ENCODE data around the gene TAB2.

Gene TAB2

DNA sequence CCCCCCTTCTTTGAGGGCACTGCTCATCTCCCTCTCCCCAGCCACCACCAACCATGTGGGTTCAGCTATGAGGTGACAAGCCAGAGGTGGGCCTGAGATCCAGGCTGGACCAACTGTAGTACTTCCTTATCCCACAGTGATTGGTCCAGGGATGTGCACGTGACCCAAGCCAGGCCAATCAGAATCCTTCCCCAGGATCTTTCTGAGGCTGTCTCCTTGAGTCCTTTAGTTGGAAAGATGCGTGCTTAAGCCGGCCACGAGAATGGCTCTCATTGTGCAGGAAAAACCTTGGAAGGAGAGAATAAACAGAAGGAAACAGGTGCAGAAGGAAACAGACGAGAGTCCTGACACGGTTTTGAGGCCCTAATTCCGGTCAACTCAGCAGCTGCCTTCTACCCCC, 128.1 kb downstream of the TAB2 start:
- no peak for TF ChIP-seq ZNF341 (tag by site-specific recombination; IDR thresholded peaks at IDR 0.05; ENCODE audit: low read depth)
- H3K27ac ChIP-seq (ENCODE audit: extremely low read depth, low read depth, low read length), result no peak overlapping the region
- CTCF ChIA-PET, result interaction anchor here (0.6 to 1.7 kb wide), 4 partner anchors 13 to 874 kb away, joined by 3 to 4 read pairs (median 4); no protein-coding TSS in a partner anchor

DNA sequence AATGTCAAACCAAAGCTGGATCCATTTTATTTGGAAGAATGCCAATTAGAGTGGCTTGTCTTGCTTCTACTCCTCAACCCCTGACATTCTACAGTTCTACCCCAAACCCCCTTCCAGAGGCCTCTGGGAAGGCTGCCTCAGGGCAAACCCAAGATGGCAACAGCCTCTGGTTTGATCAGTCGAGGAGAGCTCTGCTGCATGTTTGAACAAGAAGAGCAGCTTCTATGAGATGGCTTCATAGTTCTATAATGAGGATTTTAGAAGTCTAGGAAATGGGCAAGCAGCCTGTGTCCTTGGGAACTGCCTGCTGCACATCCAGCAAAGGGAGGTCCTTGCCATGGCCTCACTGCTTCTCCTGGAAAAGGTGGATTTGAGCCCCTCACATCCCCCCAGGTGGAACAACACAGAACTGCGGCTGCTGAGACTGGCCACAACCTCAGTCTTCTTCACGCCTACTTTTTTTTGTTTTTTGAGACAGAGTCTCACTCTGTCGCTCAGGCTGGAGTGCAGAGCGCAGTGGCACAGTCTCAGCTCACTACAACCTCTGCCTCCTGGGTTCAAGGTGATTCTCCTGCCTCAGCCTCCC, 129.4 kb downstream of the TAB2 start:
- no peaks in the 10 kb centered on the region for H3K9me3 ChIP-seq (ENCODE audit: control insufficient read depth, insufficient read depth, low read depth, low read length)
- H3K4me1 ChIP-seq (ENCODE audit: control insufficient read depth, insufficient read depth, low read length), result no peaks in the 10 kb centered on the region
- H3K4me3 ChIP-seq (ENCODE audit: low read depth, low read length), result no peak overlapping the region
- ChIA-PET POLR2A (interaction anchor here (0.7 to 1.4 kb wide), 2 partner anchors 14 to 82 kb away, joined by 3 to 4 read pairs; no protein-coding TSS in a partner anchor), CTCF (interaction anchor here (0.6 to 1.7 kb wide), 4 partner anchors 14 to 179 kb away, joined by 3 to 4 read pairs (median 3); no protein-coding TSS in a partner anchor)
- no peaks in the 10 kb centered on the region for H3K36me3 ChIP-seq (ENCODE audit: control insufficient read depth in 2 of 2, insufficient read depth in 1 of 2, low read length in 2 of 2)
- H3K27ac ChIP-seq (ENCODE audit: extremely low read depth, low read depth, low read length), result no peak overlapping the region
- TF ChIP-seq KLF9 (tag by site-specific recombination; IDR thresholded peaks at IDR 0.05; ENCODE audit: low read depth), result no peak
- no peak for TF ChIP-seq YY2 (tag by site-specific recombination; IDR thresholded peaks at IDR 0.05)
- TF ChIP-seq EGR2 (tag by site-specific recombination; IDR thresholded peaks at IDR 0.05; ENCODE audit: low read depth), result no peak
- no peak for TF ChIP-seq GLI4 (tag by site-specific recombination; IDR thresholded peaks at IDR 0.05)
- no peak for TF ChIP-seq ZNF837 (tag by site-specific recombination; IDR thresholded peaks at IDR 0.05)
- TF ChIP-seq, protein P1, sequence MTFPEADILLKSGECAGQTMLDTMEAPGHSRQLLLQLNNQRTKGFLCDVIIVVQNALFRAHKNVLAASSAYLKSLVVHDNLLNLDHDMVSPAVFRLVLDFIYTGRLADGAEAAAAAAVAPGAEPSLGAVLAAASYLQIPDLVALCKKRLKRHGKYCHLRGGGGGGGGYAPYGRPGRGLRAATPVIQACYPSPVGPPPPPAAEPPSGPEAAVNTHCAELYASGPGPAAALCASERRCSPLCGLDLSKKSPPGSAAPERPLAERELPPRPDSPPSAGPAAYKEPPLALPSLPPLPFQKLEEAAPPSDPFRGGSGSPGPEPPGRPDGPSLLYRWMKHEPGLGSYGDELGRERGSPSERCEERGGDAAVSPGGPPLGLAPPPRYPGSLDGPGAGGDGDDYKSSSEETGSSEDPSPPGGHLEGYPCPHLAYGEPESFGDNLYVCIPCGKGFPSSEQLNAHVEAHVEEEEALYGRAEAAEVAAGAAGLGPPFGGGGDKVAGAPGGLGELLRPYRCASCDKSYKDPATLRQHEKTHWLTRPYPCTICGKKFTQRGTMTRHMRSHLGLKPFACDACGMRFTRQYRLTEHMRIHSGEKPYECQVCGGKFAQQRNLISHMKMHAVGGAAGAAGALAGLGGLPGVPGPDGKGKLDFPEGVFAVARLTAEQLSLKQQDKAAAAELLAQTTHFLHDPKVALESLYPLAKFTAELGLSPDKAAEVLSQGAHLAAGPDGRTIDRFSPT (tag by site-specific recombination; IDR thresholded peaks at IDR 0.05), result no peak
- TF ChIP-seq ZBTB17 (tag by site-specific recombination; IDR thresholded peaks at IDR 0.05), result no peak
- TF ChIP-seq HOXC10 (CRISPR knock-in tag; IDR thresholded peaks at IDR 0.05), result no peak
- TF ChIP-seq YY1 (tag by site-specific recombination; IDR thresholded peaks at IDR 0.05), result no peak
- TF ChIP-seq ZFP37 (tag by site-specific recombination; IDR thresholded peaks at IDR 0.05), result no peak
- TF ChIP-seq, protein P2, sequence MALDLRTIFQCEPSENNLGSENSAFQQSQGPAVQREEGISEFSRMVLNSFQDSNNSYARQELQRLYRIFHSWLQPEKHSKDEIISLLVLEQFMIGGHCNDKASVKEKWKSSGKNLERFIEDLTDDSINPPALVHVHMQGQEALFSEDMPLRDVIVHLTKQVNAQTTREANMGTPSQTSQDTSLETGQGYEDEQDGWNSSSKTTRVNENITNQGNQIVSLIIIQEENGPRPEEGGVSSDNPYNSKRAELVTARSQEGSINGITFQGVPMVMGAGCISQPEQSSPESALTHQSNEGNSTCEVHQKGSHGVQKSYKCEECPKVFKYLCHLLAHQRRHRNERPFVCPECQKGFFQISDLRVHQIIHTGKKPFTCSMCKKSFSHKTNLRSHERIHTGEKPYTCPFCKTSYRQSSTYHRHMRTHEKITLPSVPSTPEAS (tag by site-specific recombination; IDR thresholded peaks at IDR 0.05), result no peak
- TF ChIP-seq, protein P3, sequence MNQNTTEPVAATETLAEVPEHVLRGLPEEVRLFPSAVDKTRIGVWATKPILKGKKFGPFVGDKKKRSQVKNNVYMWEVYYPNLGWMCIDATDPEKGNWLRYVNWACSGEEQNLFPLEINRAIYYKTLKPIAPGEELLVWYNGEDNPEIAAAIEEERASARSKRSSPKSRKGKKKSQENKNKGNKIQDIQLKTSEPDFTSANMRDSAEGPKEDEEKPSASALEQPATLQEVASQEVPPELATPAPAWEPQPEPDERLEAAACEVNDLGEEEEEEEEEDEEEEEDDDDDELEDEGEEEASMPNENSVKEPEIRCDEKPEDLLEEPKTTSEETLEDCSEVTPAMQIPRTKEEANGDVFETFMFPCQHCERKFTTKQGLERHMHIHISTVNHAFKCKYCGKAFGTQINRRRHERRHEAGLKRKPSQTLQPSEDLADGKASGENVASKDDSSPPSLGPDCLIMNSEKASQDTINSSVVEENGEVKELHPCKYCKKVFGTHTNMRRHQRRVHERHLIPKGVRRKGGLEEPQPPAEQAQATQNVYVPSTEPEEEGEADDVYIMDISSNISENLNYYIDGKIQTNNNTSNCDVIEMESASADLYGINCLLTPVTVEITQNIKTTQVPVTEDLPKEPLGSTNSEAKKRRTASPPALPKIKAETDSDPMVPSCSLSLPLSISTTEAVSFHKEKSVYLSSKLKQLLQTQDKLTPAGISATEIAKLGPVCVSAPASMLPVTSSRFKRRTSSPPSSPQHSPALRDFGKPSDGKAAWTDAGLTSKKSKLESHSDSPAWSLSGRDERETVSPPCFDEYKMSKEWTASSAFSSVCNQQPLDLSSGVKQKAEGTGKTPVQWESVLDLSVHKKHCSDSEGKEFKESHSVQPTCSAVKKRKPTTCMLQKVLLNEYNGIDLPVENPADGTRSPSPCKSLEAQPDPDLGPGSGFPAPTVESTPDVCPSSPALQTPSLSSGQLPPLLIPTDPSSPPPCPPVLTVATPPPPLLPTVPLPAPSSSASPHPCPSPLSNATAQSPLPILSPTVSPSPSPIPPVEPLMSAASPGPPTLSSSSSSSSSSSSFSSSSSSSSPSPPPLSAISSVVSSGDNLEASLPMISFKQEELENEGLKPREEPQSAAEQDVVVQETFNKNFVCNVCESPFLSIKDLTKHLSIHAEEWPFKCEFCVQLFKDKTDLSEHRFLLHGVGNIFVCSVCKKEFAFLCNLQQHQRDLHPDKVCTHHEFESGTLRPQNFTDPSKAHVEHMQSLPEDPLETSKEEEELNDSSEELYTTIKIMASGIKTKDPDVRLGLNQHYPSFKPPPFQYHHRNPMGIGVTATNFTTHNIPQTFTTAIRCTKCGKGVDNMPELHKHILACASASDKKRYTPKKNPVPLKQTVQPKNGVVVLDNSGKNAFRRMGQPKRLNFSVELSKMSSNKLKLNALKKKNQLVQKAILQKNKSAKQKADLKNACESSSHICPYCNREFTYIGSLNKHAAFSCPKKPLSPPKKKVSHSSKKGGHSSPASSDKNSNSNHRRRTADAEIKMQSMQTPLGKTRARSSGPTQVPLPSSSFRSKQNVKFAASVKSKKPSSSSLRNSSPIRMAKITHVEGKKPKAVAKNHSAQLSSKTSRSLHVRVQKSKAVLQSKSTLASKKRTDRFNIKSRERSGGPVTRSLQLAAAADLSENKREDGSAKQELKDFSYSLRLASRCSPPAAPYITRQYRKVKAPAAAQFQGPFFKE (tag by site-specific recombination; IDR thresholded peaks at IDR 0.05; ENCODE audit: borderline replicate concordance), result no peak
- TF ChIP-seq, protein P4, sequence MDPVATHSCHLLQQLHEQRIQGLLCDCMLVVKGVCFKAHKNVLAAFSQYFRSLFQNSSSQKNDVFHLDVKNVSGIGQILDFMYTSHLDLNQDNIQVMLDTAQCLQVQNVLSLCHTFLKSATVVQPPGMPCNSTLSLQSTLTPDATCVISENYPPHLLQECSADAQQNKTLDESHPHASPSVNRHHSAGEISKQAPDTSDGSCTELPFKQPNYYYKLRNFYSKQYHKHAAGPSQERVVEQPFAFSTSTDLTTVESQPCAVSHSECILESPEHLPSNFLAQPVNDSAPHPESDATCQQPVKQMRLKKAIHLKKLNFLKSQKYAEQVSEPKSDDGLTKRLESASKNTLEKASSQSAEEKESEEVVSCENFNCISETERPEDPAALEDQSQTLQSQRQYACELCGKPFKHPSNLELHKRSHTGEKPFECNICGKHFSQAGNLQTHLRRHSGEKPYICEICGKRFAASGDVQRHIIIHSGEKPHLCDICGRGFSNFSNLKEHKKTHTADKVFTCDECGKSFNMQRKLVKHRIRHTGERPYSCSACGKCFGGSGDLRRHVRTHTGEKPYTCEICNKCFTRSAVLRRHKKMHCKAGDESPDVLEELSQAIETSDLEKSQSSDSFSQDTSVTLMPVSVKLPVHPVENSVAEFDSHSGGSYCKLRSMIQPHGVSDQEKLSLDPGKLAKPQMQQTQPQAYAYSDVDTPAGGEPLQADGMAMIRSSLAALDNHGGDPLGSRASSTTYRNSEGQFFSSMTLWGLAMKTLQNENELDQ (tag by site-specific recombination; IDR thresholded peaks at IDR 0.05; ENCODE audit: low read depth), result no peak
- no peak for TF ChIP-seq ZNF23 (tag by site-specific recombination; IDR thresholded peaks at IDR 0.05; ENCODE audit: borderline replicate concordance)
- TF ChIP-seq, protein P5, sequence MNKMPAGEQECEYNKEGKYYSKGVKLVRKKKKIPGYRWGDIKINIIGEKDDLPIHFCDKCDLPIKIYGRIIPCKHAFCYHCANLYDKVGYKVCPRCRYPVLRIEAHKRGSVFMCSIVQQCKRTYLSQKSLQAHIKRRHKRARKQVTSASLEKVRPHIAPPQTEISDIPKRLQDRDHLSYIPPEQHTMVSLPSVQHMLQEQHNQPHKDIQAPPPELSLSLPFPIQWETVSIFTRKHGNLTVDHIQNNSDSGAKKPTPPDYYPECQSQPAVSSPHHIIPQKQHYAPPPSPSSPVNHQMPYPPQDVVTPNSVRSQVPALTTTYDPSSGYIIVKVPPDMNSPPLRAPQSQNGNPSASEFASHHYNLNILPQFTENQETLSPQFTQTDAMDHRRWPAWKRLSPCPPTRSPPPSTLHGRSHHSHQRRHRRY (tag by site-specific recombination; IDR thresholded peaks at IDR 0.05), result no peak
- TF ChIP-seq, protein P6, sequence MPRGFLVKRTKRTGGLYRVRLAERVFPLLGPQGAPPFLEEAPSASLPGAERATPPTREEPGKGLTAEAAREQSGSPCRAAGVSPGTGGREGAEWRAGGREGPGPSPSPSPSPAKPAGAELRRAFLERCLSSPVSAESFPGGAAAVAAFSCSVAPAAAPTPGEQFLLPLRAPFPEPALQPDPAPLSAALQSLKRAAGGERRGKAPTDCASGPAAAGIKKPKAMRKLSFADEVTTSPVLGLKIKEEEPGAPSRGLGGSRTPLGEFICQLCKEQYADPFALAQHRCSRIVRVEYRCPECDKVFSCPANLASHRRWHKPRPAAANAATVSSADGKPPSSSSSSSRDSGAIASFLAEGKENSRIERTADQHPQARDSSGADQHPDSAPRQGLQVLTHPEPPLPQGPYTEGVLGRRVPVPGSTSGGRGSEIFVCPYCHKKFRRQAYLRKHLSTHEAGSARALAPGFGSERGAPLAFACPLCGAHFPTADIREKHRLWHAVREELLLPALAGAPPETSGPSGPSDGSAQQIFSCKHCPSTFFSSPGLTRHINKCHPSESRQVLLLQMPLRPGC (tag by site-specific recombination; IDR thresholded peaks at IDR 0.05), result no peak
- TF ChIP-seq ZNF600 (tag by site-specific recombination; IDR thresholded peaks at IDR 0.05), result no peak
- no peak for TF ChIP-seq ZBTB1 (tag by site-specific recombination; IDR thresholded peaks at IDR 0.05)
- TF ChIP-seq ZNF707 (tag by site-specific recombination; IDR thresholded peaks at IDR 0.05), result no peak

More for the DNA sequence above, 128.1 kb downstream of the TAB2 start:
- no peaks in the 10 kb centered on the region for H3K9me3 ChIP-seq (ENCODE audit: control insufficient read depth, insufficient read depth, low read depth, low read length)
- no peak overlapping the region for H3K4me3 ChIP-seq (ENCODE audit: low read depth, low read length)
- POLR2A ChIA-PET, result no interaction called here
- no peaks in the 10 kb centered on the region for H3K36me3 ChIP-seq (ENCODE audit: control insufficient read depth in 2 of 2, insufficient read depth in 1 of 2, low read length in 2 of 2)
- no peaks in the 10 kb centered on the region; the same call in 1 of the 2 replicates for H3K4me1 ChIP-seq (ENCODE audit: control insufficient read depth, insufficient read depth, low read length)
